ENCODE data around the gene DHRS12.

The DHRS12 gene

GRCh38 chr13:51804295-51805172 lies 571 bp upstream of the DHRS12 start:
- H3K36me3 ChIP-seq (ENCODE audit: control insufficient read depth, insufficient read depth, low read length) = no peaks in the 10 kb centered on the region
- H3K4me3 ChIP-seq (ENCODE audit: low read depth, low read length) = peak overlapping the region; percentile 85
- peak overlapping the region; percentile 51 for H3K9ac ChIP-seq (ENCODE audit: low read depth, low read length)
- H3K9me3 ChIP-seq (ENCODE audit: control insufficient read depth, insufficient read depth, low read length) = no peaks in the 10 kb centered on the region
- H3K4me1 ChIP-seq (ENCODE audit: control insufficient read depth, insufficient read depth, low read length) = peaks cover 24% of the 10 kb centered on the region
- no peaks in the 10 kb centered on the region for H3K27me3 ChIP-seq (ENCODE audit: control insufficient read depth, insufficient read depth, low read length)

DNA sequence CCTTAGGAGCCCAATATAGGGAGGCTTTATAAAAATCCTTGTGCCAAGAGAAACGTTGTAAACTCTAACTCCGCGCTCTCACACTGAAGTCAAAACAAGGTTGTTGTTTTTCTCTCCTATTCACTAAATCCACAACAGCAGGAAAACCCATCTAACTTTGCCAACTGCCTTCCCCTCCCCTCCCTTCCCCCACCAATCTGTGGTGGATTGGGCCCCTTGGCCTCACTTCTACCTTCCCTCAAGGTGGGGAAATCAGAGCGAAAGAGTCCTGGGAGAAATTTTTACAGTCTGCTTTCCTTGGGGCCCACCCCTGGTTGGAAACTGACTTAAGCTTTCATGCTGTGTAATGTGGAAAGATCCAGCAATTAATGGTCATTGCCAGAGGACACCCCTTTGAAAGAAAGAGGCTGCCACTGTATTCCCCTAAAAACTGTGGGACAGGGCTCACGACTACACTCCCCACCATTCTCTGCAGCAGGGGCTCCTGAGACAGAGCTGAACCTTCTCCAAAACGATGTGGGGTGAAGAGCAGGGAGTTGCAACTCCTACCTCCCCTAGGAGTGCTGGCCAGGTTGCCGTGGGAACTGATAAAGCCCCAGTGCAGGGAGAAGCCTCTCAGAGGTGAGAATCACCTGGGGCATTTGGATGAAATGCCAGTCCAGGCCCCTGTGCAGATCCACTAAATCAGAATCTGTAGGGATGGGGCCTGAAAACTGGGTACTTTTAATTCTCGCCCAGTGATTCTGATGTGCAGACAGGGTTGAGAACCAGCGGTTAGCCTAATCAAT lies 1.1 kb downstream of the DHRS12 start:
- Histone ChIP-seq H3K9ac (ENCODE audit: low read depth, low read length) (peak overlapping the region; percentile 70), H3K36me3 (ENCODE audit: control insufficient read depth, insufficient read depth, low read length) (no peaks in the 10 kb centered on the region), H3K9me3 (ENCODE audit: control insufficient read depth, insufficient read depth, low read length) (no peaks in the 10 kb centered on the region), H3K4me3 (ENCODE audit: low read depth, low read length) (peak overlapping the region; percentile 85), H3K27me3 (ENCODE audit: control insufficient read depth, insufficient read depth, low read length) (no peaks in the 10 kb centered on the region), H3K4me1 (ENCODE audit: control insufficient read depth, insufficient read depth, low read length) (peaks cover 25% of the 10 kb centered on the region)

DNA sequence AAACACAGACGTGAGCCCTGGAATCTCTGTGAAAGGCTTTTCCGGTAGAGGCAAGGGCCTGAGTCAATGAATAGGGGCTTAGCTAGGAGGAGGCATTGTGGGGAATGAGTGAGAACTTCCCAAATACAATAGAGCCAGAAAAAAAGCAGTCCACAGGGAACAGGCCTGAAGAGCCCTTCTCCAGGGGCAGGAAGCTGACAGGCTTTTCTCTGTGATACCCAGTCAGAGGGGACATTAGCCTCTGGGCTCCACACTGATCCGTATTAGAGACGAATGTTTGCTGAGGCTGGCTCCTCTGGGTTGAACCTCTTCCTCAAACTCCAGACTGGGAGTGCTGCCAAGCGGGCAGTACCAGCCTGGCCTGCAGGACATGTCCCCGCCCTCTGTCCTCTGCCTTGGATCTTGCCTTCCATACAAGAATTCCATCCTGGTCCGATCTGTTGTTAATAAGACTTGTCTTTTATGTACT lies 2.3 kb downstream of the DHRS12 start:
- Histone ChIP-seq H3K9me3 (ENCODE audit: control insufficient read depth, insufficient read depth, low read length) (no peaks in the 10 kb centered on the region), H3K27me3 (ENCODE audit: control insufficient read depth, insufficient read depth, low read length) (no peaks in the 10 kb centered on the region), H3K4me3 (ENCODE audit: low read depth, low read length) (no peak overlapping the region), H3K4me1 (ENCODE audit: control insufficient read depth, insufficient read depth, low read length) (peaks cover 25% of the 10 kb centered on the region), H3K9ac (ENCODE audit: low read depth, low read length) (no peak overlapping the region), H3K36me3 (ENCODE audit: control insufficient read depth, insufficient read depth, low read length) (no peaks in the 10 kb centered on the region)

GRCh38 chr13:51800486-51800885 lies 3.5 kb downstream of the DHRS12 start:
- H3K4me1 ChIP-seq (ENCODE audit: control insufficient read depth, insufficient read depth, low read length) = peaks cover 24% of the 10 kb centered on the region
- H3K9ac ChIP-seq (ENCODE audit: low read depth, low read length) = no peak overlapping the region
- H3K4me3 ChIP-seq (ENCODE audit: low read depth, low read length) = no peak overlapping the region
- no peaks in the 10 kb centered on the region for H3K27me3 ChIP-seq (ENCODE audit: control insufficient read depth, insufficient read depth, low read length)
- H3K36me3 ChIP-seq (ENCODE audit: control insufficient read depth, insufficient read depth, low read length) = no peaks in the 10 kb centered on the region
- H3K9me3 ChIP-seq (ENCODE audit: control insufficient read depth, insufficient read depth, low read length) = no peaks in the 10 kb centered on the region

DNA sequence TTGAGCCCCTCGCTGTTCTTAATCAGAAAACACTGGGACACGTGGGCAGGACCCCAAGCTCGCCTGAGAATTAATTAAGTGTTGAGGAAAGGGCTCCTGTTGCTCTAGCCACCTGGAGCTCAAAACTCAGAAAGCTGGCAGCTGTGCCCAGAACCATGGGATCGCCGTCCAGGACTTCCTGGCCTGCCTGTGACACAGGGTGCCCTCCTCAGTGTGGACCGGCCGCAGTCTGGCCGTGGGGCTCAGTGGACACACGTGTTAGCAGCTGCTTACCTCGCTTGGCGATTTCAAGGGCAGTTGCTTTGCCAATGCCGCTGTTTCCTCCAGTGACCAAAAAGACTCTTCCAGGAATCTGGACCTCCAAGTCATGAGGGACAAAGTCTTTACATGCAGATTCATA lies 4.7 kb downstream of the DHRS12 start:
- Histone ChIP-seq H3K9ac (ENCODE audit: low read depth, low read length) (no peak overlapping the region), H3K36me3 (ENCODE audit: control insufficient read depth, insufficient read depth, low read length) (no peaks in the 10 kb centered on the region), H3K9me3 (ENCODE audit: control insufficient read depth, insufficient read depth, low read length) (no peaks in the 10 kb centered on the region), H3K4me1 (ENCODE audit: control insufficient read depth, insufficient read depth, low read length) (peaks cover 15% of the 10 kb centered on the region), H3K27me3 (ENCODE audit: control insufficient read depth, insufficient read depth, low read length) (no peaks in the 10 kb centered on the region), H3K4me3 (ENCODE audit: low read depth, low read length) (no peak overlapping the region)

GRCh38 chr13:51797664-51798488 lies 6.1 kb downstream of the DHRS12 start:
- no peaks in the 10 kb centered on the region for H3K36me3 ChIP-seq (ENCODE audit: control insufficient read depth, insufficient read depth, low read length)
- H3K27me3 ChIP-seq (ENCODE audit: control insufficient read depth, insufficient read depth, low read length) = no peaks in the 10 kb centered on the region
- no peak overlapping the region for H3K4me3 ChIP-seq (ENCODE audit: low read depth, low read length)
- peaks cover 10% of the 10 kb centered on the region for H3K4me1 ChIP-seq (ENCODE audit: control insufficient read depth, insufficient read depth, low read length)
- no peaks in the 10 kb centered on the region for H3K9me3 ChIP-seq (ENCODE audit: control insufficient read depth, insufficient read depth, low read length)
- no peak overlapping the region for H3K9ac ChIP-seq (ENCODE audit: low read depth, low read length)

DNA sequence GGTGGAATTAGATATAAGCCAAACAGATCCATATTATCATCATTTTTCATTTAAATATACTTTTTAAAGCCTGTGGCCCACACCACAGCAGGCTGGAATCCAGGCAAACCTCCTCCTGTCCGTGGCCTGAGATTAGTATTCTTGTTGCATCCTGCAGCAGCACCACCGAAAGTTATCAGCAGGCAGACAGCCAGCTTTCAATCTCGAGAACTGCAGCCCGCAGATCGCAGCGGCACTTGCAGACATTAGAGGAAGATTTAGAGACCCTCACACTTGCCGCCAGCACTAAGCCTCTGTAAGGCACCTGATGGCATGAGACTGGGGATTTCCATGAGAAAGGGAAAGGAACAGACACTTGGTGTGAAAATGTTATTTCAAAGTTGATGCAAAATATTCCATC lies 7.4 kb downstream of the DHRS12 start:
- no peak overlapping the region for H3K9ac ChIP-seq (ENCODE audit: low read depth, low read length)
- H3K4me1 ChIP-seq (ENCODE audit: control insufficient read depth, insufficient read depth, low read length) = peaks cover 4% of the 10 kb centered on the region
- H3K9me3 ChIP-seq (ENCODE audit: control insufficient read depth, insufficient read depth, low read length) = no peaks in the 10 kb centered on the region
- no peak overlapping the region for H3K4me3 ChIP-seq (ENCODE audit: low read depth, low read length)
- H3K27me3 ChIP-seq (ENCODE audit: control insufficient read depth, insufficient read depth, low read length) = no peaks in the 10 kb centered on the region
- H3K36me3 ChIP-seq (ENCODE audit: control insufficient read depth, insufficient read depth, low read length) = no peaks in the 10 kb centered on the region

DNA sequence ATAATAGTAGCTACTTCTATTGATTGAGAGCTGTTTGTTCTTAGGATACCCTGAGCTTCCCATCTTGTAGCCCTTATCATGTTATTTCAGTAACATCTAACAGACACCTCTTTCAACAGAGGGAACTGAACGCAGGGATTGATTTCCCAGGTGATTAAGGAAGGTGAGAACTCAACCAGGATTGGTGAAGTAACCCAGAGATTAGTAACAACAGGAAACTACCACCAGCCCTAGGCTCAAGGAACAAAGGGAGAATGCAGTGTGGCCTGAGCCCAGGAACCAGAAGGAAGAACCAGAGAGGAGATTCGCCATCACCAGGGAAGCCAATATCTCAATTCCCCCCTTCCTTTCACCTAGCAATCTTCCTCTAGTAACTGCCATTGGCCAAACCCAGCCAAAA lies 8.5 kb downstream of the DHRS12 start:
- Histone ChIP-seq H3K9me3 (ENCODE audit: control insufficient read depth, insufficient read depth, low read length) (no peaks in the 10 kb centered on the region), H3K4me3 (ENCODE audit: low read depth, low read length) (no peak overlapping the region), H3K27me3 (ENCODE audit: control insufficient read depth, insufficient read depth, low read length) (no peaks in the 10 kb centered on the region), H3K9ac (ENCODE audit: low read depth, low read length) (no peak overlapping the region), H3K36me3 (ENCODE audit: control insufficient read depth, insufficient read depth, low read length) (no peaks in the 10 kb centered on the region), H3K4me1 (ENCODE audit: control insufficient read depth, insufficient read depth, low read length) (peaks cover 4% of the 10 kb centered on the region)

DNA sequence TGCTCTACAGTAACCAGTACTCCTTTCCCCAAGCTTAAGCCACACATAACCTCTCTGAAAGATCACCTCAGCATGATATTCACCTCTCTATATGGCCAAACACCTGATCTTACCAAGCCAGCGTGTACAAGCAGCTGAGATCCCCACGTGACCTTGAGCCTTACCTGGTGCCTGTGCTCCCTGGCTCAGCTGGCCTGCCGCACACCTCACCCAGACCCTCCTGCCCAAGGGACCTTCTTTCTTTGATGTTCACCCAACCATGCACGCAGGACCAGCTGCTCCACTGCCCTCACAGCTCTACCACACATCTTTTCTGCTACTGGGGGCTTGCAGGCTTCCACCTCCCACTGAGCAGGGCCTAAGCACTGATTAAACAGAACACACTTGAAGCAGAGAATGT lies 9.0 kb downstream of the DHRS12 start:
- Histone ChIP-seq H3K9me3 (ENCODE audit: control insufficient read depth, insufficient read depth, low read length) (no peaks in the 10 kb centered on the region), H3K27me3 (ENCODE audit: control insufficient read depth, insufficient read depth, low read length) (no peaks in the 10 kb centered on the region), H3K4me1 (ENCODE audit: control insufficient read depth, insufficient read depth, low read length) (peaks cover 4% of the 10 kb centered on the region), H3K9ac (ENCODE audit: low read depth, low read length) (no peak overlapping the region), H3K36me3 (ENCODE audit: control insufficient read depth, insufficient read depth, low read length) (no peaks in the 10 kb centered on the region), H3K4me3 (ENCODE audit: low read depth, low read length) (no peak overlapping the region)

GRCh38 chr13:51793570-51794271 lies 10.2 kb downstream of the DHRS12 start:
- Histone ChIP-seq H3K4me1 (ENCODE audit: control insufficient read depth, insufficient read depth, low read length) (no peaks in the 10 kb centered on the region), H3K27me3 (ENCODE audit: control insufficient read depth, insufficient read depth, low read length) (no peaks in the 10 kb centered on the region), H3K4me3 (ENCODE audit: low read depth, low read length) (no peak overlapping the region), H3K9me3 (ENCODE audit: control insufficient read depth, insufficient read depth, low read length) (no peaks in the 10 kb centered on the region), H3K36me3 (ENCODE audit: control insufficient read depth, insufficient read depth, low read length) (no peaks in the 10 kb centered on the region), H3K9ac (ENCODE audit: low read depth, low read length) (no peak overlapping the region)
